Astrocyte (in vitro differentiated cells and primary cell): ENCODE measurements around the gene INTS2. TPM values are rescaled to one million over a fixed set of nuclear protein-coding genes. Genes with fewer than 3 reads are reported as not detected.
"Not testable (repeated sequence)": the region's sequence is repeated elsewhere in the genome, so short reads cannot be mapped to it uniquely, and the experiment has no call there.

Experiments used
- DNase-seq: peaks from one replicate; pipeline ENCODE4 v3.0.0-alpha.2; 2010; ENCODE audit warnings: low read depth
- FAIRE-seq: peaks from 2 replicates; lab custom pipeline; 2011; peaks lifted over from hg19 to GRCh38; lab: Jason Lieb, UNC
- H2AFZ ChIP-seq: 2 replicates; pipeline ENCODE4 v1.6.0; 2012; ENCODE audit warnings: low read depth, low read length, inconsistent platforms
- H3K27ac ChIP-seq: 2 replicates; pipeline ENCODE4 v1.5.1; 2011; ENCODE audit warnings: low read depth, low read length, inconsistent platforms
- H3K27me3 ChIP-seq: 2 replicates; pipeline ENCODE4 v1.6.0; 2011; ENCODE audit warnings: low read length, inconsistent platforms; ENCODE audit not compliant: insufficient read depth
- H3K36me3 ChIP-seq: 2 replicates; pipeline ENCODE4 v1.5.1; 2011; ENCODE audit warnings: low read length, inconsistent platforms; ENCODE audit not compliant: insufficient read depth
- H3K4me1 ChIP-seq: 2 replicates; pipeline ENCODE4 v1.5.1; 2011; ENCODE audit warnings: low read length, inconsistent platforms; ENCODE audit not compliant: insufficient read depth
- H3K4me2 ChIP-seq: 2 replicates; pipeline ENCODE4 v1.6.0; 2012; ENCODE audit warnings: low read length, inconsistent platforms
- H3K4me3 ChIP-seq: 2 replicates; pipeline ENCODE4 v1.5.1; 2011; ENCODE audit warnings: low read depth, mild to moderate bottlenecking, low read length, inconsistent platforms; ENCODE audit not compliant: insufficient read depth
- H3K79me2 ChIP-seq: 2 replicates; pipeline ENCODE4 v1.6.0; 2012; ENCODE audit warnings: mild to moderate bottlenecking, low read length, inconsistent platforms; ENCODE audit not compliant: insufficient read depth
- H3K9ac ChIP-seq: 2 replicates; pipeline ENCODE4 v1.6.0; 2012; ENCODE audit warnings: mild to moderate bottlenecking, low read length, inconsistent platforms
- H3K9me3 ChIP-seq: 2 replicates; pipeline ENCODE4 v1.5.1; 2012; ENCODE audit warnings: low read depth, mild to moderate bottlenecking, low read length, inconsistent platforms; ENCODE audit not compliant: insufficient read depth
- H4K20me1 ChIP-seq: 2 replicates; pipeline ENCODE4 v1.6.0; 2012; ENCODE audit warnings: low read length, inconsistent platforms; ENCODE audit not compliant: insufficient read depth
- H3K27ac Mint-ChIP-seq: one replicate; pipeline ENCODE4 v1.8.0; 2021; ENCODE audit warnings: mild to moderate bottlenecking, mixed read lengths; ENCODE audit not compliant: unreplicated experiment
- H3K27me3 Mint-ChIP-seq: one replicate; pipeline ENCODE4 v1.8.0; 2021; ENCODE audit warnings: low read depth, mixed read lengths; ENCODE audit not compliant: unreplicated experiment
- H3K36me3 Mint-ChIP-seq: one replicate; pipeline ENCODE4 v1.8.0; 2021; ENCODE audit warnings: low read depth, mixed read lengths; ENCODE audit not compliant: unreplicated experiment
- H3K4me1 Mint-ChIP-seq: one replicate; pipeline ENCODE4 v1.8.0; 2021; ENCODE audit warnings: low read depth, mixed read lengths; ENCODE audit not compliant: unreplicated experiment
- H3K4me3 Mint-ChIP-seq: one replicate; pipeline ENCODE4 v1.8.0; 2021; ENCODE audit warnings: mild to moderate bottlenecking, moderate library complexity, mixed read lengths; ENCODE audit not compliant: unreplicated experiment
- H3K9me3 Mint-ChIP-seq: one replicate; pipeline ENCODE4 v1.8.0; 2021; ENCODE audit warnings: mild to moderate bottlenecking, mixed read lengths; ENCODE audit not compliant: unreplicated experiment
- CTCF ChIP-seq: IDR thresholded peaks from 2 replicates; pipeline ENCODE4 v1.5.1; 2011; ENCODE audit warnings: low read depth, mild to moderate bottlenecking, inconsistent platforms, low read length, moderate library complexity; ENCODE audit not compliant: insufficient read depth
- EZH2 ChIP-seq: IDR thresholded peaks from 2 replicates; pipeline ENCODE4 v1.6.1; 2012; ENCODE audit warnings: mild to moderate bottlenecking, low read length, inconsistent platforms; ENCODE audit not compliant: insufficient read depth
- total RNA-seq: library from RNA; stranded (reverse); gene quantifications from 2 replicates; pipeline ENCODE4 v1.2.1, GENCODE V29; 2021

INTS2 gene
- total RNA-seq, 1 donor from 2014 or later: 9.3 TPM

- Histone ChIP-seq H4K20me1 (no peaks in the 10 kb centered on the region), H3K4me1 (peaks cover 11% of the 10 kb centered on the region), H3K79me2 (peaks cover 47% of the 10 kb centered on the region), H3K36me3 (peaks cover 10% of the 10 kb centered on the region), H3K9me3 (no peaks in the 10 kb centered on the region), H3K27ac (peak within 1 kb of the TSS; percentile 91), H3K4me2 (peak within 1 kb of the TSS; percentile 96), H3K9ac (peak within 1 kb of the TSS; percentile 94), H3K4me3 (peak within 1 kb of the TSS; percentile 97), H3K27me3 (no peaks in the 10 kb centered on the region), H2AFZ (peak within 1 kb of the TSS; percentile 91)
- no peak for FAIRE-seq
- DNase-seq: peak; percentile 91
- no peaks in the 10 kb centered on the region for H3K27me3 Mint-ChIP-seq
- H3K4me1 Mint-ChIP-seq: peaks cover 19% of the 10 kb centered on the region
- peak within 1 kb of the TSS; percentile 75 for H3K27ac Mint-ChIP-seq
- H3K36me3 Mint-ChIP-seq: no peaks in the 10 kb centered on the region
- H3K4me3 Mint-ChIP-seq: peak within 1 kb of the TSS; percentile 97
- TF ChIP-seq EZH2: no peak
- TF ChIP-seq CTCF: no peak
- no peaks in the 10 kb centered on the region for H3K9me3 Mint-ChIP-seq
Observed at GRCh38 chr17:61862975-61863800, 64.6 kb downstream of the INTS2 start, which contains the start of gene BRIP1. BRIP1 (minus strand) TSS chr17:61863528; CDS start chr17:61861539, 1,989 bp downstream.

GRCh38 chr17:61862105-61862574 lies 65.6 kb downstream of the INTS2 start:
- peak overlapping the region; percentile 94 for H3K9ac ChIP-seq
- peak overlapping the region; percentile 91 for H3K27ac ChIP-seq
- DNase-seq: peak; percentile 30
- no peaks in the 10 kb centered on the region for H4K20me1 ChIP-seq
- no peaks in the 10 kb centered on the region for H3K27me3 Mint-ChIP-seq
- no peak overlapping the region for H3K27ac Mint-ChIP-seq
- FAIRE-seq: no peak
- H3K27me3 ChIP-seq: no peaks in the 10 kb centered on the region
- TF ChIP-seq CTCF (no peak), EZH2 (no peak)
- peaks cover 11% of the 10 kb centered on the region for H3K4me1 ChIP-seq
- peaks cover 53% of the 10 kb centered on the region for H3K79me2 ChIP-seq
- peak overlapping the region; percentile 97 for H3K4me3 ChIP-seq
- H3K4me1 Mint-ChIP-seq: peaks cover 19% of the 10 kb centered on the region
- peak overlapping the region; percentile 61 for H2AFZ ChIP-seq
- H3K9me3 Mint-ChIP-seq: no peaks in the 10 kb centered on the region
- peak overlapping the region; percentile 96 for H3K4me2 ChIP-seq
- peak overlapping the region; percentile 97 for H3K4me3 Mint-ChIP-seq
- no peaks in the 10 kb centered on the region for H3K36me3 Mint-ChIP-seq
- peaks cover 5% of the 10 kb centered on the region for H3K36me3 ChIP-seq
- H3K9me3 ChIP-seq: no peaks in the 10 kb centered on the region

- H3K4me3 Mint-ChIP-seq: not testable (repeated sequence)
- H3K79me2 ChIP-seq: peaks cover 65% of the 10 kb centered on the region
Observed at GRCh38 chr17:61860397-61860796, 67.4 kb downstream of the INTS2 start.

More at GRCh38 chr17:61860397-61860796, 67.4 kb downstream of the INTS2 start:
- Histone ChIP-seq H3K36me3 (peaks cover 15% of the 10 kb centered on the region), H3K4me2 (peak overlapping the region; percentile 7), H3K4me1 (peaks cover 11% of the 10 kb centered on the region)
- not testable (repeated sequence) for H3K9me3 Mint-ChIP-seq, DNase-seq, H3K27ac ChIP-seq, H3K9me3 ChIP-seq, FAIRE-seq, H3K4me3 ChIP-seq, H3K27me3 ChIP-seq, H3K27ac Mint-ChIP-seq, H3K9ac ChIP-seq, H3K27me3 Mint-ChIP-seq, H2AFZ ChIP-seq, H3K36me3 Mint-ChIP-seq, H4K20me1 ChIP-seq
- peaks cover 19% of the 10 kb centered on the region for H3K4me1 Mint-ChIP-seq
